ENCODE results near the gene ECE1. TPM values are rescaled to one million over a fixed set of nuclear protein-coding genes. Genes with fewer than 3 reads are reported as not detected.

The ECE1 gene
- total RNA-seq, 1 donor from 2014 or later, result 15.2 TPM

GRCh38 chr1:21327566-21328323, 37.5 kb upstream of the ECE1 start:
- TF ChIP-seq EZH2 (IDR thresholded peaks at IDR 0.05) (no peak), EZH2phosphoT487 (IDR thresholded peaks at IDR 0.05) (no peak), CTCF (IDR thresholded peaks at IDR 0.05) (no peak)
- Histone ChIP-seq H3F3A (ENCODE audit: low read depth) (peaks cover 41% of the 10 kb centered on the region), H3K9me3 (ENCODE audit: low read depth) (no peaks in the 10 kb centered on the region), H3K27me3 (no peaks in the 10 kb centered on the region), H3K4me1 (peaks cover 46% of the 10 kb centered on the region), H3K79me2 (ENCODE audit: low read depth) (no peaks in the 10 kb centered on the region), H3K27ac (no peak overlapping the region), H2AFZ (replicated peaks) (no peak overlapping the region), H4K20me1 (ENCODE audit: low read depth) (peaks cover 19% of the 10 kb centered on the region), H3K9ac (no peak overlapping the region), H3K4me2 (peak overlapping the region; percentile 46), H3K4me3 (no peak overlapping the region), H3K36me3 (no peaks in the 10 kb centered on the region)
- peak overlapping the region; percentile 97 for H3K27ac Mint-ChIP-seq
- H3K4me3 Mint-ChIP-seq, result peak overlapping the region; percentile 11
- peaks cover 2% of the 10 kb centered on the region for H3K9me3 Mint-ChIP-seq
- peaks cover 8% of the 10 kb centered on the region for H3K27me3 Mint-ChIP-seq (ENCODE audit: insufficient read depth, low read depth)
- no peak for DNase-seq (ENCODE audit: low spot score)
- no peaks in the 10 kb centered on the region for H3K36me3 Mint-ChIP-seq
- peaks cover 88% of the 10 kb centered on the region for H3K4me1 Mint-ChIP-seq

GRCh38 chr1:21326861-21327344, 36.6 kb upstream of the ECE1 start:
- Mint-ChIP-seq H3K4me3 (peak overlapping the region; percentile 68), H3K27me3 (ENCODE audit: insufficient read depth, low read depth) (peaks cover 11% of the 10 kb centered on the region), H3K36me3 (no peaks in the 10 kb centered on the region), H3K9me3 (peaks cover 2% of the 10 kb centered on the region), H3K27ac (peak overlapping the region; percentile 97), H3K4me1 (peaks cover 91% of the 10 kb centered on the region)
- H3K9me3 ChIP-seq (ENCODE audit: low read depth), result no peaks in the 10 kb centered on the region
- no peak overlapping the region for H3K27ac ChIP-seq
- H3K9ac ChIP-seq, result no peak overlapping the region
- peaks cover 41% of the 10 kb centered on the region for H3F3A ChIP-seq (ENCODE audit: low read depth)
- TF ChIP-seq EZH2 (IDR thresholded peaks at IDR 0.05) (no peak), EZH2phosphoT487 (IDR thresholded peaks at IDR 0.05) (no peak), CTCF (IDR thresholded peaks at IDR 0.05) (no peak)
- H3K27me3 ChIP-seq, result no peaks in the 10 kb centered on the region
- peak overlapping the region; percentile 46 for H3K4me2 ChIP-seq
- H3K79me2 ChIP-seq (ENCODE audit: low read depth), result no peaks in the 10 kb centered on the region
- peaks cover 54% of the 10 kb centered on the region for H3K4me1 ChIP-seq
- peaks cover 17% of the 10 kb centered on the region for H4K20me1 ChIP-seq (ENCODE audit: low read depth)
- no peak overlapping the region for H3K4me3 ChIP-seq
- H3K36me3 ChIP-seq, result no peaks in the 10 kb centered on the region
- peak; percentile 54 for DNase-seq (ENCODE audit: low spot score)
- H2AFZ ChIP-seq (replicated peaks), result no peak overlapping the region

- Histone ChIP-seq H3K4me1 (peaks cover 63% of the 10 kb centered on the region), H3K36me3 (no peaks in the 10 kb centered on the region), H3K27me3 (no peaks in the 10 kb centered on the region), H3K79me2 (ENCODE audit: low read depth) (no peaks in the 10 kb centered on the region), H4K20me1 (ENCODE audit: low read depth) (peaks cover 15% of the 10 kb centered on the region), H3K27ac (no peak overlapping the region), H3K4me2 (peak overlapping the region; percentile 46), H2AFZ (replicated peaks) (no peak overlapping the region), H3F3A (ENCODE audit: low read depth) (peaks cover 44% of the 10 kb centered on the region), H3K4me3 (no peak overlapping the region), H3K9ac (no peak overlapping the region), H3K9me3 (ENCODE audit: low read depth) (no peaks in the 10 kb centered on the region)
- H3K9me3 Mint-ChIP-seq, result peaks cover 2% of the 10 kb centered on the region
- H3K4me1 Mint-ChIP-seq, result peaks cover 94% of the 10 kb centered on the region
- H3K36me3 Mint-ChIP-seq, result no peaks in the 10 kb centered on the region
- no peak for TF ChIP-seq CTCF (IDR thresholded peaks at IDR 0.05)
- no peak for TF ChIP-seq EZH2phosphoT487 (IDR thresholded peaks at IDR 0.05)
- no peak for TF ChIP-seq EZH2 (IDR thresholded peaks at IDR 0.05)
- H3K27me3 Mint-ChIP-seq (ENCODE audit: insufficient read depth, low read depth), result peaks cover 11% of the 10 kb centered on the region
- no peak for DNase-seq (ENCODE audit: low spot score)
- peak overlapping the region; percentile 68 for H3K4me3 Mint-ChIP-seq
- H3K27ac Mint-ChIP-seq, result peak overlapping the region; percentile 97
These were observed 35.6 kb upstream of the ECE1 start for GRCh38 chr1:21325731-21326387.
